ENCODE measurements around the gene SYCN.

Gene SYCN

GRCh38 chr19:39182174-39182505 lies 21.9 kb downstream of the SYCN start:
- H3K9me3 ChIP-seq (replicated peaks in 1 of 2; ENCODE audit: control insufficient read depth in 2 of 2, insufficient read depth in 1 of 2, low read depth in 1 of 2, low read length in 2 of 2), result peaks cover 0 to 3% of the 10 kb centered on the region in 2 donors
- H3K9ac ChIP-seq (ENCODE audit: low read depth, low read length, poor library complexity), result no peak overlapping the region
- peaks cover 6% of the 10 kb centered on the region for H3K79me1 ChIP-seq (ENCODE audit: low read depth, low read length)
- no peak overlapping the region for H3K23ac ChIP-seq (ENCODE audit: low read depth, low read length, poor library complexity)
- H3K27me3 ChIP-seq (ENCODE audit: control insufficient read depth in 3 of 3, insufficient read depth in 3 of 3, low read depth in 1 of 3, low read length in 3 of 3), result no peaks in the 10 kb centered on the region
- H3K36me3 ChIP-seq (replicated peaks in 1 of 2; ENCODE audit: control insufficient read depth in 2 of 2, insufficient read depth in 2 of 2, low read length in 2 of 2), result peaks cover 17 to 38% of the 10 kb centered on the region in 2 donors
- no peak overlapping the region for H3K4ac ChIP-seq (ENCODE audit: low read length)
- H3K18ac ChIP-seq (ENCODE audit: low read length), result no peak overlapping the region
- no peak overlapping the region for H3K14ac ChIP-seq (ENCODE audit: low read length)
- no peak overlapping the region for H3K4me2 ChIP-seq (ENCODE audit: insufficient read depth, low read length, poor library complexity, severe bottlenecking)
- H2AK5ac ChIP-seq (ENCODE audit: low read depth, low read length), result no peak overlapping the region
- no peak overlapping the region for H3K27ac ChIP-seq (replicated peaks; ENCODE audit: low read length)
- H4K8ac ChIP-seq (ENCODE audit: low read depth, low read length), result no peak overlapping the region
- no peak overlapping the region for H2BK120ac ChIP-seq (ENCODE audit: low read depth, low read length)
- no peak for DNase-seq (ENCODE audit: low spot score)
- no peak overlapping the region for H2BK5ac ChIP-seq (ENCODE audit: low read length)
- H2AFZ ChIP-seq (ENCODE audit: low read length), result no peak overlapping the region
- no peak overlapping the region for H3K4me3 ChIP-seq (ENCODE audit: low read length in 2 of 2)
- H2BK15ac ChIP-seq (ENCODE audit: low read length), result no peak overlapping the region
- no peak overlapping the region for H2BK12ac ChIP-seq (ENCODE audit: low read length)
- H4K91ac ChIP-seq (ENCODE audit: low read depth, low read length, poor library complexity), result no peak overlapping the region
- no CpG with 5 or more reads among the region's 4 CpGs for WGBS, 2 donors (ENCODE audit: extremely low coverage in 2 of 2, insufficient read length in 2 of 2, insufficient replicate concordance in 1 of 2)
- H3K4me1 ChIP-seq (ENCODE audit: control insufficient read depth in 2 of 2, insufficient read depth in 1 of 2, low read depth in 1 of 2, low read length in 2 of 2), result no peaks in the 10 kb centered on the region

- Histone ChIP-seq H3K36me3 (replicated peaks in 1 of 2; ENCODE audit: control insufficient read depth in 2 of 2, insufficient read depth in 2 of 2, low read length in 2 of 2) (peaks cover 17 to 43% of the 10 kb centered on the region in 2 donors), H3K27me3 (ENCODE audit: control insufficient read depth in 3 of 3, insufficient read depth in 3 of 3, low read depth in 1 of 3, low read length in 3 of 3) (no peaks in the 10 kb centered on the region), H3K18ac (ENCODE audit: low read length) (no peak overlapping the region), H3K14ac (ENCODE audit: low read length) (no peak overlapping the region), H3K79me1 (ENCODE audit: low read depth, low read length) (peaks cover 6% of the 10 kb centered on the region), H2BK5ac (ENCODE audit: low read length) (no peak overlapping the region), H3K4me3 (ENCODE audit: low read length in 2 of 2) (no peak overlapping the region), H2AFZ (ENCODE audit: low read length) (no peak overlapping the region), H3K4me2 (ENCODE audit: insufficient read depth, low read length, poor library complexity, severe bottlenecking) (no peak overlapping the region), H3K9ac (ENCODE audit: low read depth, low read length, poor library complexity) (no peak overlapping the region), H2BK15ac (ENCODE audit: low read length) (no peak overlapping the region), H2BK120ac (ENCODE audit: low read depth, low read length) (no peak overlapping the region), H3K9me3 (replicated peaks in 1 of 2; ENCODE audit: control insufficient read depth in 2 of 2, insufficient read depth in 1 of 2, low read depth in 1 of 2, low read length in 2 of 2) (peaks cover 0 to 3% of the 10 kb centered on the region in 2 donors), H2AK5ac (ENCODE audit: low read depth, low read length) (no peak overlapping the region), H3K23ac (ENCODE audit: low read depth, low read length, poor library complexity) (peak overlapping the region; percentile 31), H3K4me1 (ENCODE audit: control insufficient read depth in 2 of 2, insufficient read depth in 1 of 2, low read depth in 1 of 2, low read length in 2 of 2) (no peaks in the 10 kb centered on the region), H2BK12ac (ENCODE audit: low read length) (no peak overlapping the region), H4K8ac (ENCODE audit: low read depth, low read length) (no peak overlapping the region), H4K91ac (ENCODE audit: low read depth, low read length, poor library complexity) (no peak overlapping the region), H3K4ac (ENCODE audit: low read length) (no peak overlapping the region), H3K27ac (replicated peaks; ENCODE audit: low read length) (no peak overlapping the region)
- DNase-seq (ENCODE audit: low spot score), result no peak
- no CpG with 5 or more reads among the region's 21 CpGs for WGBS, 2 donors (ENCODE audit: extremely low coverage in 2 of 2, insufficient read length in 2 of 2, insufficient replicate concordance in 1 of 2)
Observed at GRCh38 chr19:39181500-39182173, 22.4 kb downstream of the SYCN start.

GRCh38 chr19:39180749-39181148 lies 23.3 kb downstream of the SYCN start:
- H2BK5ac ChIP-seq (ENCODE audit: low read length), result no peak overlapping the region
- no peak overlapping the region for H2BK12ac ChIP-seq (ENCODE audit: low read length)
- no peak overlapping the region for H3K23ac ChIP-seq (ENCODE audit: low read depth, low read length, poor library complexity)
- no peaks in the 10 kb centered on the region for H3K4me1 ChIP-seq (ENCODE audit: control insufficient read depth in 2 of 2, insufficient read depth in 1 of 2, low read depth in 1 of 2, low read length in 2 of 2)
- H3K4me3 ChIP-seq (ENCODE audit: low read length in 2 of 2), result no peak overlapping the region
- peaks cover 0 to 3% of the 10 kb centered on the region in 2 donors for H3K9me3 ChIP-seq (replicated peaks in 1 of 2; ENCODE audit: control insufficient read depth in 2 of 2, insufficient read depth in 1 of 2, low read depth in 1 of 2, low read length in 2 of 2)
- H3K27ac ChIP-seq (replicated peaks; ENCODE audit: low read length), result no peak overlapping the region
- no peak overlapping the region for H3K4ac ChIP-seq (ENCODE audit: low read length)
- no peak overlapping the region for H2AK5ac ChIP-seq (ENCODE audit: low read depth, low read length)
- no peak overlapping the region for H3K18ac ChIP-seq (ENCODE audit: low read length)
- no peak for DNase-seq (ENCODE audit: low spot score)
- H3K36me3 ChIP-seq (replicated peaks in 1 of 2; ENCODE audit: control insufficient read depth in 2 of 2, insufficient read depth in 2 of 2, low read length in 2 of 2), result peaks cover 24 to 48% of the 10 kb centered on the region in 2 donors
- no peak overlapping the region for H2BK120ac ChIP-seq (ENCODE audit: low read depth, low read length)
- H4K8ac ChIP-seq (ENCODE audit: low read depth, low read length), result no peak overlapping the region
- H3K14ac ChIP-seq (ENCODE audit: low read length), result no peak overlapping the region
- no peak overlapping the region for H2BK15ac ChIP-seq (ENCODE audit: low read length)
- H2AFZ ChIP-seq (ENCODE audit: low read length), result no peak overlapping the region
- WGBS, 2 donors (ENCODE audit: extremely low coverage in 2 of 2, insufficient read length in 2 of 2, insufficient replicate concordance in 1 of 2), result no CpG with 5 or more reads among the region's 9 CpGs
- peaks cover 6% of the 10 kb centered on the region for H3K79me1 ChIP-seq (ENCODE audit: low read depth, low read length)
- no peak overlapping the region for H3K4me2 ChIP-seq (ENCODE audit: insufficient read depth, low read length, poor library complexity, severe bottlenecking)
- H3K9ac ChIP-seq (ENCODE audit: low read depth, low read length, poor library complexity), result no peak overlapping the region
- H4K91ac ChIP-seq (ENCODE audit: low read depth, low read length, poor library complexity), result no peak overlapping the region
- H3K27me3 ChIP-seq (ENCODE audit: control insufficient read depth in 3 of 3, insufficient read depth in 3 of 3, low read depth in 1 of 3, low read length in 3 of 3), result no peaks in the 10 kb centered on the region

DNA sequence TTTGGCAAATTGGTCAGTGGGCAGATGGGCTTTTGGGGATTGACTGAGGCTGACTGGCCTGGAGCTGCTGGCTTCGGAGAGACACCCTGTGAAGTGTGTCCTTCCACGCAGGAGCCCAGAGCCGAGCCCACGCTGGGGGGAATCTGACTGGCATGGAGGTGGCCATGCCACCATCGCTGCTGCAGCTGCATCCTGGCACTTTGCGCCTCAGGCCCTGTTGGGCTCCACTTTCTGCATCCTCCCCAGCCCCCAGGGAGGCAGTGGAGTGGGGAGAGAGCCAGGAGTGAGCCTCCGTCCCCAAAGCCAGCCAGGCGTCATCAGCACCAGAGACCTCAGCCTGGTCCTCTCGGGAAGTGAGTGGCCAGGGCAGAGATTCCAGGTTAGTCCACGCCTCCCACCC lies 24.3 kb downstream of the SYCN start:
- no peak overlapping the region for H2BK12ac ChIP-seq (ENCODE audit: low read length)
- H2BK15ac ChIP-seq (ENCODE audit: low read length), result no peak overlapping the region
- H2BK120ac ChIP-seq (ENCODE audit: low read depth, low read length), result no peak overlapping the region
- peaks cover 31 to 50% of the 10 kb centered on the region in 2 donors for H3K36me3 ChIP-seq (replicated peaks in 1 of 2; ENCODE audit: control insufficient read depth in 2 of 2, insufficient read depth in 2 of 2, low read length in 2 of 2)
- peaks cover 6% of the 10 kb centered on the region for H3K79me1 ChIP-seq (ENCODE audit: low read depth, low read length)
- no peak overlapping the region for H3K4me2 ChIP-seq (ENCODE audit: insufficient read depth, low read length, poor library complexity, severe bottlenecking)
- H3K9me3 ChIP-seq (replicated peaks in 1 of 2; ENCODE audit: control insufficient read depth in 2 of 2, insufficient read depth in 1 of 2, low read depth in 1 of 2, low read length in 2 of 2), result no peaks in the 10 kb centered on the region
- H3K4me3 ChIP-seq (ENCODE audit: low read length in 2 of 2), result peak overlapping the region in 1 of 2 donors; percentile 26
- H3K4me1 ChIP-seq (ENCODE audit: control insufficient read depth in 2 of 2, insufficient read depth in 1 of 2, low read depth in 1 of 2, low read length in 2 of 2), result no peaks in the 10 kb centered on the region
- DNase-seq (ENCODE audit: low spot score), result no peak
- no peak overlapping the region for H3K14ac ChIP-seq (ENCODE audit: low read length)
- H3K27ac ChIP-seq (replicated peaks; ENCODE audit: low read length), result no peak overlapping the region
- H2AFZ ChIP-seq (ENCODE audit: low read length), result no peak overlapping the region
- peak overlapping the region; percentile 57 for H3K23ac ChIP-seq (ENCODE audit: low read depth, low read length, poor library complexity)
- no CpG with 5 or more reads among the region's 10 CpGs for WGBS, 2 donors (ENCODE audit: extremely low coverage in 2 of 2, insufficient read length in 2 of 2, insufficient replicate concordance in 1 of 2)
- no peak overlapping the region for H3K4ac ChIP-seq (ENCODE audit: low read length)
- no peak overlapping the region for H3K18ac ChIP-seq (ENCODE audit: low read length)
- no peak overlapping the region for H2BK5ac ChIP-seq (ENCODE audit: low read length)
- H2AK5ac ChIP-seq (ENCODE audit: low read depth, low read length), result no peak overlapping the region
- no peak overlapping the region for H4K8ac ChIP-seq (ENCODE audit: low read depth, low read length)
- H4K91ac ChIP-seq (ENCODE audit: low read depth, low read length, poor library complexity), result no peak overlapping the region
- no peaks in the 10 kb centered on the region for H3K27me3 ChIP-seq (ENCODE audit: control insufficient read depth in 3 of 3, insufficient read depth in 3 of 3, low read depth in 1 of 3, low read length in 3 of 3)
- no peak overlapping the region for H3K9ac ChIP-seq (ENCODE audit: low read depth, low read length, poor library complexity)
